Erythroblast (primary cell): ENCODE results near the gene FAM3C.

Source experiments
- GATA1 ChIP-seq: IDR thresholded peaks from 2 replicates; pipeline ENCODE4 v1.6.1; 2011; ENCODE audit warnings: low read depth, mild to moderate bottlenecking, control low read depth, low read length, moderate library complexity
- POLR2A ChIP-seq: IDR thresholded peaks from 2 replicates; pipeline ENCODE4 v1.6.1; 2011; ENCODE audit warnings: mild to moderate bottlenecking, low read length

- TF ChIP-seq POLR2A: no peak
- no peak for TF ChIP-seq GATA1
These were observed 10.8 kb upstream of the FAM3C start for GRCh38 chr7:121406944-121407343.
